Heart right ventricle (tissue), 16 donors: ENCODE data around the gene RBM4. TPM values are rescaled to one million over a fixed set of nuclear protein-coding genes. Genes with fewer than 3 reads are reported as not detected.

Source experiments
- ATAC-seq, 8 donors: fragments of 200-7000 bp; cut with Tn5 transposase; one replicate each; pipeline ENCODE4 v1.9.1; 2020; ENCODE audit warnings: mild to moderate bottlenecking in 8 of 8, moderate library complexity in 8 of 8, moderate number of reproducible peaks in 1 of 8
- DNase-seq, 2 donors: peaks; one replicate each; pipeline ENCODE4 v3.0.0-alpha.2; 2020
- H3K27ac ChIP-seq, 10 donors: fragments of 200-600 bp; sonication (generic) in 2 of 10; one replicate each; pipeline versions ENCODE4 v1.5.0 to v1.8.0; 2020 to 2022; ENCODE audit warnings: mild to moderate bottlenecking in 3 of 10
- H3K27me3 ChIP-seq, 7 donors: fragments of 200-600 bp; one replicate each; pipeline ENCODE4 v1.8.0; 2021 to 2022; ENCODE audit warnings: mild to moderate bottlenecking in 2 of 7
- H3K36me3 ChIP-seq, 9 donors: fragments of 200-600 bp; sonication (generic) in 1 of 9; one replicate each; pipeline versions ENCODE4 v1.5.0 to v1.8.0; 2020 to 2022; ENCODE audit warnings: mild to moderate bottlenecking in 2 of 9
- H3K4me1 ChIP-seq, 9 donors: fragments of 200-600 bp; sonication (generic) in 1 of 9; one replicate each; pipeline versions ENCODE4 v1.5.0 to v1.8.0; 2020 to 2022; ENCODE audit warnings: mild to moderate bottlenecking in 4 of 9
- H3K4me3 ChIP-seq, 10 donors: fragments of 200-600 bp; sonication (generic) in 2 of 10; one replicate each; pipeline versions ENCODE4 v1.5.0 to v1.8.0; 2020 to 2022; ENCODE audit warnings: mild to moderate bottlenecking in 7 of 10, moderate library complexity in 2 of 10
- H3K9me3 ChIP-seq, 11 donors: fragments of 200-600 bp in 10 of 11; sonication (generic) in 2 of 11; one replicate each; pipeline versions ENCODE4 v1.5.0 to v1.8.0; 2013 to 2022; ENCODE audit warnings: mild to moderate bottlenecking in 2 of 11, control low read depth in 1 of 11, moderate library complexity in 1 of 11
- WGBS, 2 donors: extraction: QIAGEN DNeasy Blood & Tissue Kit; methylation state at CpG; one replicate each; pipeline ENCODE4 v1.1.7; 2013; ENCODE audit warnings: inconsistent platforms in 1 of 2; 5-methylcytosine and 5-hydroxymethylcytosine counted together
- intact Hi-C, 10 donors: fragments of 100-400 bp; cut with DNase I; formaldehyde crosslinking; loops; one replicate each; pipeline versions ENCODE4 v1.11.1 to v1.14.2; 2022
- polyA plus RNA-seq, 2 donors: library from polyadenylated mRNA; stranded (reverse); fragments of 200-250 nt; gene quantifications; one replicate each; pipeline ENCODE4 v1.2.3, GENCODE V29; 2013
- total RNA-seq, 10 donors: library from RNA; stranded (reverse); fragmentation: NEBNext Ultra II Directional in 3 of 10; extraction: Animal tissue kit (Norgen Biotek cat#: 25700) in 3 of 10; gene quantifications; one replicate each; pipeline versions ENCODE4 v1.2.1 to v1.2.4, GENCODE V29; 2021 to 2023
- TF ChIP-seq, protein P1 (sequence below), 9 donors: fragments of 200-600 bp; sonication (generic) in 2 of 9; IDR thresholded peaks; one replicate each; pipeline versions ENCODE4 v1.5.0 to v1.8.0; 2021 to 2022; ENCODE audit warnings: antibody characterized with exemption in 9 of 9, mild to moderate bottlenecking in 5 of 9, moderate library complexity in 1 of 9
- donor health status: Arrhythmogenic right ventricular cardiomyopathy.
- donor health status: ischemic (EF 13 %, LVEDD 7.1; RV severe dilation, severe dysfunction).
- donor health status: healthy with polysubstance abuse.
- donor health status: DM: no; HTN: yes; CAD: no.
- donor health status: DM: no; HTN: no; CAD: no.
- donor health status: ischemic (EF 25% LVEDD 6.9; RV normal size, moderate dysfunction).
- donor health status: ischemic (EF 25% LVEDD 5.7; RV mildly dilated, moderate dysfunction).
- donor health status: healthy.
- donor health status: DM: yes; HTN: yes; CAD: no.
- donor health status: Ischemic cardiomyopathy.
- donor health status: ischemic (EF 35%, LVEDD 5.7; RV mildly dilated, moderate dysfunction).
- donor health status: nonischemic (EF 11% LVEDD 7.7; RV severe dilation, severe dysfunction).
- donor health status: DM: yes; HTN: yes; CAD: no.
- donor health status: PGD.
- donor health status: ischemic (EF 29% LVEDD 5.4; RV normal size, mild dysfunction).
- donor health status: nonischemic (EF 23%, LVEDD 6.1; RV moderate dilation, normal function).

Gene RBM4
- total and polyA plus RNA-seq, 12 donors: 37.9 to 77.0 (median 55.3) TPM

DNA sequence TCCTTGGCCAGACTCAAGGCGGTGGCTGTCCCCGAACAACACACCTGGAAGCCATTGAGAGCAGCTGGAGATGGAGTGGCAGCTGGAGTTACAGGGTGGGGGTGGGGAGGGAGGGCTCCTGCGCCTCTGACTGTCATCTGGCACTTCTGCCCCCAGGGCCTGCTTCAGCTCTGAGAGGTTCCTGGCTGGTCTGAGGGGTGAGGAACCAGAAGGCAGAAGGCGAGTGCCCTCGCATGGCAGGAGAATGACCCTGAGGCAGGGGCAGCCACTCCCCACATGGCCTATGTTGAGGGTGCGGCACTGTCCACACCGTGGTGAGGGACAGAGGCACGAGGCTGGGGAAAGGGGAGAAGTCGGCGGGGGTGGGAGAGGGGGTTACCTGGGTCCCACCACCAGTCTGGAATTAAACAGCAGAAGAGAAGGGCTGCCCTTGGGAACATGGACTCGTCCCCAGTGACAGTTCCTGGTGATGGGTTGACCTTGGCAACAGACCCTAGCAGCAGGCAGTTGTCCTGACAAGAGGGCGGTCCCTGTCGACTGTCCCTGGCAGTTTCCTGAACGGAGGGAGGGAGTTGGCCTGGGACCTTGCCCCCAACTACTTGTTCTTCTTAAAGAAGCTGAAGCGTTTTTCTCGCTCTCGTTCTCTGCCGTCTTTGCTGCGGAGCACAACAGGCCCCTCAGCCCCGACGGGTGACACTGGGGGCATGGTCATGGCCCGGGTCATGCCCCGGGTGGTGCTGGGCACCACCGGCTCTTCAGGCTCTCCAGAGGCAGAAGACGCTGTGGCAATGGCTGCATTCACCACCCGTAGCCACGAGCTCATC, 47.0 kb downstream of the RBM4 start:
- Histone ChIP-seq H3K36me3 (peaks cover 0 to 5% (median 0%) of the 10 kb centered on the region in 9 donors), H3K9me3 (no peaks in the 10 kb centered on the region), H3K4me1 (no peaks in the 10 kb centered on the region), H3K27ac (no peak overlapping the region), H3K4me3 (no peak overlapping the region), H3K27me3 (no peaks in the 10 kb centered on the region)
- ATAC-seq (no peak), DNase-seq (no peak)
- intact Hi-C loops: loop anchor here in 3 of 10 donors (5.0 to 10.0 kb wide), 3 partner anchors 113 to 281 kb away; no protein-coding TSS in a partner anchor
- TF ChIP-seq, protein P1, sequence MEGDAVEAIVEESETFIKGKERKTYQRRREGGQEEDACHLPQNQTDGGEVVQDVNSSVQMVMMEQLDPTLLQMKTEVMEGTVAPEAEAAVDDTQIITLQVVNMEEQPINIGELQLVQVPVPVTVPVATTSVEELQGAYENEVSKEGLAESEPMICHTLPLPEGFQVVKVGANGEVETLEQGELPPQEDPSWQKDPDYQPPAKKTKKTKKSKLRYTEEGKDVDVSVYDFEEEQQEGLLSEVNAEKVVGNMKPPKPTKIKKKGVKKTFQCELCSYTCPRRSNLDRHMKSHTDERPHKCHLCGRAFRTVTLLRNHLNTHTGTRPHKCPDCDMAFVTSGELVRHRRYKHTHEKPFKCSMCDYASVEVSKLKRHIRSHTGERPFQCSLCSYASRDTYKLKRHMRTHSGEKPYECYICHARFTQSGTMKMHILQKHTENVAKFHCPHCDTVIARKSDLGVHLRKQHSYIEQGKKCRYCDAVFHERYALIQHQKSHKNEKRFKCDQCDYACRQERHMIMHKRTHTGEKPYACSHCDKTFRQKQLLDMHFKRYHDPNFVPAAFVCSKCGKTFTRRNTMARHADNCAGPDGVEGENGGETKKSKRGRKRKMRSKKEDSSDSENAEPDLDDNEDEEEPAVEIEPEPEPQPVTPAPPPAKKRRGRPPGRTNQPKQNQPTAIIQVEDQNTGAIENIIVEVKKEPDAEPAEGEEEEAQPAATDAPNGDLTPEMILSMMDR (IDR thresholded peaks at IDR 0.05): no peak
- 87 to 89% methylated on average over 27 of the region's 27 CpGs for WGBS, 2 donors

DNA sequence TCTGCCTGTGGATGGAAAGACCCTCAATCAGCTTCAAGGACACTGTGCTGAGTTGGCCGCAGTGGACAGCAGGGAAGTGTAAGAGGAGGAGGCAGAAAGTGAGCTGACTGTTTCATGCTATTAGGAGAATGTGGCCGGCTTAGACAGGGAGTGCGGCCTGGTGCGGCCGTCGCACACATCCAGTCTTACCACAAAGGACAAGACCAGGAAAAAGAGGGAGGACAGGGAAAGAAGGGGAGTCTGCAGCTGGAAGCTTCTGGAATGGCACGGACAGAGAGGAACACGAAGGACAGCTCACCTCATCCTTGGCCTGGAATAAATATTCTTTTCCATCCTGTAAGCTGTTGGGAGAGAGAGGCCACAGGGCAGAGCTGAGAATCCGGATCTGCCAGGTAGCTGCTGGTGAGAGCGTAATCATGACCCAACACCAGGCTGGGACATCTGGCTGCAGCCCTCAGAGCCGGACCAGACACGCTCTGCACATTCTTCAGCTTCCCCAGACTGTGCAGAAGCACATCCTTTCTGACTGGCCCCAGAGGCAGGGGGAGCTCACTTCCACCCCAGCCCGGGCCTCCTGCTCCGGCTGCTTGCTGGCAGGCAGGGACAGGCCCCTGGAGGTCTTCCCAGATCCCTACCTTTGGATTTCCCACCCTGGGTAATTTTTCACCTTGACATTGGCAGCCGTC, 47.7 kb downstream of the RBM4 start:
- Histone ChIP-seq H3K4me3 (no peak overlapping the region), H3K4me1 (no peaks in the 10 kb centered on the region), H3K27ac (no peak overlapping the region), H3K36me3 (peaks cover 0 to 5% (median 0%) of the 10 kb centered on the region in 9 donors), H3K9me3 (no peaks in the 10 kb centered on the region), H3K27me3 (no peaks in the 10 kb centered on the region)
- no peak for DNase-seq
- TF ChIP-seq, protein P1 (IDR thresholded peaks at IDR 0.05): no peak
- 88 to 90% methylated on average over 15 of the region's 15 CpGs for WGBS, 2 donors
- intact Hi-C loops: loop anchor here in 3 of 10 donors (5.0 to 10.0 kb wide), 3 partner anchors 114 to 281 kb away; no protein-coding TSS in a partner anchor
- ATAC-seq: peak in 3 of 8 donors; percentile 7 to 28 (median 19)

DNA sequence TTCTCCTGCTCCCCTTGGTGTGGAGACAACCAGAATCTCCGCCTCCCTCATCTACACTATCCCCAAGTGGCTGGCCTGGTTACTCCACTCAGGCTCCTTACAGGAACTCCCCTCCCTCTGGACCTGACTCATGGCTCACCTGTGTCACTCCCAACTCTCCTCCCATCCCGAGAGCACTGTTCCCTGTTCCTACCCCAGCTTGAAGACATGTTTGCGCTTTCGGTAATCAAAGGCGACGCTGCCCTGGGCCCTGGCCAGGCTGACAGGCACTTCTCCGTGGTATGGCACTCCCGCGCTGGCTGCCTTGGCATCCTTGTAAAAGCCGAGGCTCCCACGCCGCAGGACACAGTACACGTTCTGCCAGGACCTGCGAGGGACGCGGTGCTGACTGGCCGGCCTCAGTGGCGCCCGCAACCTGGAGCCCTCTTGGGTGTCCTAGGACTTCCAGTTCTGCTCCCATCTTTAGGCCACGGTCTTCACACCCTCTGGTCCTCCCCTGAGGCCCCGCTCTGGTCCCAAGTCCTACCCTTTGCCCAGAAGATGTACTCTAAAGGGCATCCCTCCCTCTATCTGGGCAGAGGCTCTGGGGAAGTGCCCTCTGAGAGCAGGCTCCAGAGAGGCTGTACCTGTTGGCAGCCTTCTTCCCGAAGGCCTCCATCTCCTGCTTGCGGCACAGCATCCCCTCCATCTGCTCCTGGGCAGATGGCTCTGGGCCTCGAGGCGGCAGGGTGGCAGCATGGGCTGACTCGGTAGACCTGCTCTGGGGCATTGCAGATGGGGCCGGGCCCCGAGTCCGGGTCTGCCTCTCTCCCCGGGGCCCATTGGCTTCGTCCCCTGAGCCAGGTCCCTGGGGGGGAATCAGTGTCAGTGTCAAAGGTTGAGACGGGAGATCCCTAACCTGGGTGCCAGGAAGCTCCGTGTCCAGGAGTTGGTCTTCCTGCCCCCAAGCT, 48.6 kb downstream of the RBM4 start:
- 89 to 92% methylated on average over 32 to 33 of the region's 33 CpGs for WGBS, 2 donors

More for the DNA sequence above, 48.6 kb downstream of the RBM4 start:
- Histone ChIP-seq H3K4me3 (no peak overlapping the region), H3K4me1 (no peaks in the 10 kb centered on the region), H3K9me3 (no peaks in the 10 kb centered on the region), H3K27ac (no peak overlapping the region), H3K27me3 (no peaks in the 10 kb centered on the region), H3K36me3 (peaks cover 0 to 5% (median 0%) of the 10 kb centered on the region in 9 donors)
- no peak for DNase-seq
- peak in 4 of 8 donors; percentile 9 to 44 (median 26) for ATAC-seq
- intact Hi-C loops: loop anchor here in 3 of 10 donors (5.0 to 10.0 kb wide), 3 partner anchors 115 to 282 kb away; no protein-coding TSS in a partner anchor
- TF ChIP-seq, protein P1 (IDR thresholded peaks at IDR 0.05): no peak
